NT2/D1 (cell line): ENCODE results near the gene MYO7A.

Source experiments
- DNase-seq: peaks from one replicate; pipeline ENCODE4 v3.0.0-alpha.2; 2011; ENCODE audit warnings: low read depth, low spot score
- H3K27me3 ChIP-seq: 2 replicates; pipeline ENCODE4 v1.6.0; 2011; ENCODE audit warnings: mild to moderate bottlenecking; ENCODE audit not compliant: insufficient read length, insufficient read depth
- H3K36me3 ChIP-seq: 2 replicates; pipeline ENCODE4 v1.6.1; 2011; ENCODE audit warnings: mild to moderate bottlenecking, low read length, mixed read lengths; ENCODE audit not compliant: insufficient read depth, insufficient read length
- H3K4me1 ChIP-seq: 2 replicates; pipeline ENCODE4 v1.5.1; 2011; ENCODE audit not compliant: insufficient read depth, insufficient read length
- H3K4me3 ChIP-seq: 2 replicates; pipeline ENCODE4 v1.5.1; 2011; ENCODE audit warnings: low read depth; ENCODE audit not compliant: insufficient read length
- H3K9ac ChIP-seq: 2 replicates; pipeline ENCODE4 v1.6.0; 2011; ENCODE audit warnings: low read depth; ENCODE audit not compliant: insufficient read length
- H3K9me3 ChIP-seq: 2 replicates; pipeline ENCODE4 v1.5.1; 2011; ENCODE audit warnings: mild to moderate bottlenecking, low read length; ENCODE audit not compliant: insufficient read depth
- SUZ12 ChIP-seq: IDR thresholded peaks from 2 replicates; pipeline ENCODE4 v1.6.1; 2011; ENCODE audit not compliant: insufficient read length, insufficient read depth; ENCODE audit errors: extremely low read depth
- YY1 ChIP-seq: IDR thresholded peaks from 2 replicates; pipeline ENCODE4 v1.6.1; 2011; ENCODE audit not compliant: insufficient read length, insufficient read depth
- ZNF274 ChIP-seq: IDR thresholded peaks from 2 replicates; pipeline ENCODE4 v1.6.1; 2011; ENCODE audit warnings: mild to moderate bottlenecking, low read depth, low read length

MYO7A gene

DNA sequence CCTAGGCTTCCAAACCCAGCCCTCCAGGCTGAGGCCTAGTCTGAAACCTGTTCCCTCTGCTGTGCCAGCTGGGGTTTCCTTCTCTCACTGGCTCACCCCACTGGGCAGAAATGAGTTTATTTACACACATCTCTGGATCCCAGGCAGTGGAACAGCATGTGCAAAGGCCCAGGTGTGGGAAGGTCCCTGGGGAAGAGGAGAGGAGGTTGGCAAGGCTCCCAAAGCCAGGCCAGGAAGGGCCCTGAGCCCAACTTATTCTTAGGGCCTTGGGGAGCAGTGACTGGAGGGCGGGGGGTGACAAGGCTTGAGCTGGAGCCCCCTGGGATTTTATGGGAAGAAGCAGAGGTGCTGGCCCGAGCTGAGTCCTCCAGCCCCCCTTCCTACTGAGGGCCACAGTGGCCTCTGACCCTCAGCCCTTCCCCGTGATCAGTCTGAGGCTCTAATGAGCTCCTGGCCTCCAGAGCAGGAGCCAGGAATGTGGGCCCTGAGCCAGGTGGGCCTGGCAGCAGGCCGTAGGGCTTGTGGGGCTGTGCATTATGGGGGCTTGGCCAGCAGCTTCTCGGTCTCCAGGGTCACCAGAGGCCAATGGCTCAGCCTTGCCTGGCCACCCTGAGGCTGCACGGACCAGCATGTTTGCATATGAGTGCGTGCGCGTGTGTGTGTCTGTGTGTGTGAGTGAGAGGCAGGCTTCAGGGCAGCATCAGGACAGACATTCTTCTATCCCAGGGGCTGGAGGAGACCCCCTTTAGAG is 2.9 kb downstream of the MYO7A start:
- H3K36me3 ChIP-seq = no peaks in the 10 kb centered on the region
- no peak overlapping the region for H3K9ac ChIP-seq
- no peak for DNase-seq
- no peak overlapping the region for H3K4me3 ChIP-seq
- peaks cover 17% of the 10 kb centered on the region for H3K4me1 ChIP-seq
- no peak for TF ChIP-seq SUZ12
- no peak for TF ChIP-seq YY1
- no peak for TF ChIP-seq ZNF274
- no peaks in the 10 kb centered on the region for H3K27me3 ChIP-seq
- H3K9me3 ChIP-seq = no peaks in the 10 kb centered on the region

DNA sequence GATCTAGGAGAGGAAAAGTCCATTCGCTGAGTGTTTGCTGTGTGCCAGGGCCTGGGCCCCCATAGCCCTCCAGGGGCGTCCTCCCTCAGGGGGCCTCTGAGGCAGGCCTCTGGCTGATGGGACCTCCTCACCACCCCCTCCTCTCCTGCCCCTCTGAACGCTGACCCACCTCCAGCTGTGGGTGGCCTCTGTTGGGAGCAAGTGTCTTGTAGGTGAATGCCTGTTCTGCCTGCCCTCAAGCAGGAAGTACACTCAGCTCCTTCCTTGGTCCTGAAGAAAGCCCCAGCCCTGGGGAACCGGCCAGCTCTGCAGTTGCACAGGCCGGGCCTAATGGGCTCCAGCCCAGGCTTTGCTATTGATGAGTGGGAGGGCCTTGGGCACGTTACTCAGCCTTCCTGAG is 3.5 kb downstream of the MYO7A start:
- TF ChIP-seq YY1 (no peak), ZNF274 (no peak), SUZ12 (no peak)
- Histone ChIP-seq H3K9ac (no peak overlapping the region), H3K27me3 (no peaks in the 10 kb centered on the region), H3K9me3 (no peaks in the 10 kb centered on the region), H3K4me1 (peaks cover 16% of the 10 kb centered on the region), H3K4me3 (no peak overlapping the region), H3K36me3 (no peaks in the 10 kb centered on the region)
- DNase-seq = no peak

DNA sequence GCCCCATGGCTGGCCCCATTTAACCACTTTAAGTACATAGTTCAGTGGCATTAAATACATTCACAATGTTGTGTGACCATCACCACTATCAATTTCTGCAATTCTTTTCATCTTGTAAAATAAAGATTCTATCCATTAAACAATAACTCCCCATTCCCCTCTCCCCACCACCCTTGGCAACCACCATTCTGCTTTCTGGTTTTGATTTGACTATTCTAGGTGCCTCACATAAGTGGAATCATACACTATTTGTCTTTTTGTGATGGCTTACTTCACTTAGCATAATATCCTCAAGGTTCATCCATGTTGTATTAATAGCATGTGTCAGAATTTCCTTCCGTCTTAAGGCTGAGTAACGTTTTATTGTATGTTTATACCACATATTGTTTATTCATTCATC is 7.0 kb downstream of the MYO7A start:
- Histone ChIP-seq H3K9ac (no peak overlapping the region), H3K36me3 (no peaks in the 10 kb centered on the region), H3K4me1 (peaks cover 12% of the 10 kb centered on the region), H3K9me3 (no peaks in the 10 kb centered on the region), H3K27me3 (no peaks in the 10 kb centered on the region), H3K4me3 (no peak overlapping the region)
- DNase-seq = no peak
- no peak for TF ChIP-seq ZNF274
- TF ChIP-seq YY1 = no peak
- no peak for TF ChIP-seq SUZ12

DNA sequence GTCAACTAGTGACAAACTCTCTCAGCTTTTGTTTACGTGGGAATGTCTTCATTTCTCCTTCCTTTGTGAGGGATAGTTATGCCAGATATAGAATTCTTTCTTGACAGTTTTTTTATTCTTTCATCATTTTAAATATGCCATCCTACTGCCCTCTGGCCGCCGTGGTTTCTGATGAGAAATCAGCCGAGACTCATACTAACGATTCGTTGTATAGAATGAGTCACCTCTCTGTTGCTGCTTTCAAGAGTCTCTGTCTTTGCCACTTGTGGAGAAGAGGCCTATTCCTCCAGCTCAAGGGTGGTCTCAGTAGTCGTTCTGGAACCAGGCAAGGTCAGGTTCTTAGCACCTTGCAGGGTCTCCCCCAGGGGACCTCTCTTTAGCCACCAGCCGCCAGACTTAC is 8.0 kb downstream of the MYO7A start:
- no peak for TF ChIP-seq SUZ12
- no peak for TF ChIP-seq YY1
- no peak for TF ChIP-seq ZNF274
- H3K9ac ChIP-seq = no peak overlapping the region
- no peaks in the 10 kb centered on the region for H3K27me3 ChIP-seq
- no peak overlapping the region for H3K4me3 ChIP-seq
- H3K4me1 ChIP-seq = peaks cover 12% of the 10 kb centered on the region
- no peaks in the 10 kb centered on the region for H3K9me3 ChIP-seq
- H3K36me3 ChIP-seq = no peaks in the 10 kb centered on the region
- DNase-seq = no peak

DNA sequence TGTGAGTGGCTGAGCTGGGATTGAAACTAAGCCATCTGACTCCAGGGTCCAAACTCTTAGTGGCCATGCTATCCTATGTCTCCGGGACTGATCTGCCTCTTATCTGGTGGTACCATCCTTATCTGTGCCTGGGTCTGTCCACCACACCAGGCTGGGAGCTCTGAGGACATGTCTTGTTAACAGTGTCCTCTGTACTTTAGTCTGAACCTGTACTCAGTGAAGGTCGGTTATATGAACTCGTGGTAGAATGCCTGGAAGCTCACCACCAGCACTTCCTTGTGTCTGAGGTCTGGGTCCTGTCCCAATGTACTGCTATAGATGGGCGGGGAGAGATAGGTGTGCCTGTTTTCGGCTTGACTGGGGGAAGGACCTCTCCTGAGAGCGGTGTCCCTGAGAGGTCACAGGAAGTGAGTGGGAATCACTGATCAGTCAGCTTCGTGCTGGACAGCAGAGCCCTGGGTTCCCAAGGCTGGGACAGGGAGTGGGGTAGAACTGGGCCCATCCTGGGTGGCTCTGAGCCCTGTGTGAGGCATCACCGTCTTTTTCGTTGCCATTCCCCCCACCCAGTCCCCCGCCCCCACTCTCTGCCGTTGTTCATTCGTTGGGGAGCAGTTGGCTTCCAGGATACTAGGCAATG is 8.9 kb downstream of the MYO7A start:
- Histone ChIP-seq H3K4me3 (no peak overlapping the region), H3K9me3 (no peaks in the 10 kb centered on the region), H3K9ac (no peak overlapping the region), H3K27me3 (no peaks in the 10 kb centered on the region), H3K36me3 (no peaks in the 10 kb centered on the region), H3K4me1 (peaks cover 9% of the 10 kb centered on the region)
- no peak for TF ChIP-seq YY1
- TF ChIP-seq SUZ12 = no peak
- no peak for TF ChIP-seq ZNF274
- no peak for DNase-seq

DNA sequence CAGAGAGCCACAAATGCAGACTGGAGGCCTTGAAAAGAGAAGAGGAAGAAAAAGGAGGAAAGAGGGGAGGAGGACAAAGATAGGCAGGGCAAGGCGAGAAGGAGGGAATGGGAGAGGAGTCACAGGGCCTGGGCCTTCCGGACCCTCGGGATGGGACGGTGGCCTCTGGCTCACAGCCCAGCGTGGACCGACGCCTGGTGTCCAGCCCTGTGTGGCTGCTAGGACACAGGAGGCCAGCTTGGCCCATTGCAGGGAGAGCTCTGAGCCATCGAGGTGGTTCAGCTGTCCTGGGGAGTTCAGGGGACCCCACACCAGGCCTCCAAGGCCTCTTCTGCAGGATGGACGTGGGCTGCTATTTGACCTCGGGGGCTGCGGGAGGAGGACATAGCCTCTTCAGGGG is 9.4 kb downstream of the MYO7A start:
- DNase-seq = no peak
- Histone ChIP-seq H3K27me3 (no peaks in the 10 kb centered on the region), H3K4me3 (no peak overlapping the region), H3K9ac (no peak overlapping the region), H3K9me3 (no peaks in the 10 kb centered on the region), H3K36me3 (no peaks in the 10 kb centered on the region), H3K4me1 (peaks cover 9% of the 10 kb centered on the region)
- TF ChIP-seq ZNF274 (no peak), SUZ12 (no peak), YY1 (no peak)

DNA sequence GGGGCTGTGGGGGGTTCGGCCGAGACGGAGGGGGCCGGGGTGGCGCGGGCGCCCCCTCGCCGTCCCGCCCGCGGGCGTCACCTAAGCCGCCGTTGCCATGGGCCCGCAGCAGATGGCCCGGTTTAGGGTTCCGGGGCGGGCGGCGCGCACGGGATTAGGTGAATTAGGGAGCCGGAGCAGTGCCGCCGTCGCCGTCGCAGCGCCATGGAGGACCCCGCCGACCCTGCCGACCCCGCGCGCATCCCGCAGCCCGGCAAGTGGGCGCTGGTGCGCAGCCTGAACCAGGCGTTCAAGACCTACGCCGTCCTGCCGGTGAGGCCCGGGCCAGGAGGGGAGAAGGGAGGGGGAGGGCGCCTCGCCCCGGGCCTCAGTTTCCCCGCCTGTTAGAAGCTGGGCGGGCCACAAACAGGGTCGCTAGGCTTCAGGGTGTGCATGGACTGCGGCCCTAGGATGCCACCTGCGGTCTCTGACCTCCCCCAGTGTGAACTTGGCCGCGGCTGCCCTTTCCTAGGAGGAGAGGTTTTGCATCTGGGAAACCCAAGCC is 10.1 kb downstream of the MYO7A start:
- peaks cover 9% of the 10 kb centered on the region for H3K4me1 ChIP-seq
- TF ChIP-seq YY1 (no peak), SUZ12 (no peak), ZNF274 (no peak)
- H3K36me3 ChIP-seq = no peaks in the 10 kb centered on the region
- no peak for DNase-seq
- H3K9ac ChIP-seq = no peak overlapping the region
- H3K9me3 ChIP-seq = no peaks in the 10 kb centered on the region
- H3K27me3 ChIP-seq = no peaks in the 10 kb centered on the region
- no peak overlapping the region for H3K4me3 ChIP-seq
